T-helper 9 cell (primary cell): ENCODE data around the gene SPATA7.

Source experiments
- DNase-seq: peaks from one replicate; pipeline ENCODE4 v3.0.0-alpha.2; 2020

SPATA7 gene

GRCh38 chr14:88421286-88421685 is 35.8 kb downstream of the SPATA7 start:
- DNase-seq: no peak

- DNase-seq: no peak
These were observed 36.6 kb downstream of the SPATA7 start for GRCh38 chr14:88422047-88422446.

GRCh38 chr14:88422919-88423650 is 37.6 kb downstream of the SPATA7 start:
- DNase-seq: no peak

- DNase-seq: no peak
These were observed 39.1 kb downstream of the SPATA7 start for GRCh38 chr14:88424573-88424972.

- DNase-seq: no peak
These were observed 40.8 kb downstream of the SPATA7 start for GRCh38 chr14:88426271-88426670.

GRCh38 chr14:88430976-88431375 is 45.5 kb downstream of the SPATA7 start:
- no peak for DNase-seq

- DNase-seq: no peak
These were observed 52.2 kb downstream of the SPATA7 start for GRCh38 chr14:88437658-88438057.

GRCh38 chr14:88439088-88439487 is 53.6 kb downstream of the SPATA7 start:
- no peak for DNase-seq

GRCh38 chr14:88452231-88452630 is 66.8 kb downstream of the SPATA7 start:
- no peak for DNase-seq

GRCh38 chr14:88454886-88455285 is 69.4 kb downstream of the SPATA7 start:
- DNase-seq: no peak

- DNase-seq: no peak
These were observed 77.9 kb downstream of the SPATA7 start for GRCh38 chr14:88463318-88463717.

GRCh38 chr14:88468406-88468805 is 82.9 kb downstream of the SPATA7 start:
- DNase-seq: no peak

- DNase-seq: no peak
These were observed 85.3 kb downstream of the SPATA7 start for GRCh38 chr14:88470542-88471440.

- no peak for DNase-seq
These were observed 88.3 kb downstream of the SPATA7 start for GRCh38 chr14:88473791-88474190.

GRCh38 chr14:88476214-88476774 is 90.8 kb downstream of the SPATA7 start:
- no peak for DNase-seq

- no peak for DNase-seq
These were observed 91.4 kb downstream of the SPATA7 start for GRCh38 chr14:88476825-88477224.

GRCh38 chr14:88477513-88478250 is 92.2 kb downstream of the SPATA7 start:
- DNase-seq: no peak

GRCh38 chr14:88478931-88479330 is 93.5 kb downstream of the SPATA7 start:
- no peak for DNase-seq

GRCh38 chr14:88479574-88479987 is 94.1 kb downstream of the SPATA7 start:
- DNase-seq: no peak

GRCh38 chr14:88481059-88481458 is 95.6 kb downstream of the SPATA7 start:
- DNase-seq: no peak

GRCh38 chr14:88481794-88482193 is 96.3 kb downstream of the SPATA7 start:
- no peak for DNase-seq

GRCh38 chr14:88482524-88482923 is 97.1 kb downstream of the SPATA7 start:
- no peak for DNase-seq
